Measurements from ENCODE around the gene IL1A.

GRCh38 chr2:112819081-112819480 is 34.8 kb upstream of the IL1A start:
- TF ChIP-seq CTCF (IDR thresholded peaks at IDR 0.05; ENCODE audit: insufficient read depth, low read depth, low read length) (no peak), EZH2 (IDR thresholded peaks at IDR 0.05; ENCODE audit: insufficient read depth, low read length) (no peak)

Data from astrocyte (in vitro differentiated cells and primary cell).